Epithelial cell of esophagus (primary cell): ENCODE results near the gene TMEFF2.
A peak's percentile ranks its signal among the peaks of the same experiment; 100 is the strongest.

Source experiments
- DNase-seq: peaks from one replicate; pipeline ENCODE4 v3.0.0; 2010; ENCODE audit warnings: low read depth
- H3K4me3 ChIP-seq: 2 replicates; pipeline ENCODE4 v1.5.1; 2011; ENCODE audit warnings: mild to moderate bottlenecking, low read length, control low read depth
- CTCF ChIP-seq: IDR thresholded peaks from 2 replicates; pipeline ENCODE4 v1.5.1; 2011; ENCODE audit warnings: low read depth, mild to moderate bottlenecking, low read length, control low read depth, inconsistent platforms; ENCODE audit not compliant: insufficient read depth; ENCODE audit errors: missing control alignments

The TMEFF2 gene

GRCh38 chr2:191915750-191916149 is 279.0 kb downstream of the TMEFF2 start:
- H3K4me3 ChIP-seq, result no peak overlapping the region
- DNase-seq, result no peak
- TF ChIP-seq CTCF, result no peak

GRCh38 chr2:191913796-191914195 is 280.9 kb downstream of the TMEFF2 start:
- no peak for DNase-seq
- no peak for TF ChIP-seq CTCF
- no peak overlapping the region for H3K4me3 ChIP-seq

GRCh38 chr2:191912764-191913163 is 282.0 kb downstream of the TMEFF2 start:
- H3K4me3 ChIP-seq, result no peak overlapping the region
- DNase-seq, result no peak
- no peak for TF ChIP-seq CTCF

GRCh38 chr2:191910518-191910917 is 284.2 kb downstream of the TMEFF2 start:
- no peak for TF ChIP-seq CTCF
- DNase-seq, result peak; percentile 63

GRCh38 chr2:191908874-191909273 is 285.9 kb downstream of the TMEFF2 start:
- DNase-seq, result no peak
- no peak overlapping the region for H3K4me3 ChIP-seq
- no peak for TF ChIP-seq CTCF

More at GRCh38 chr2:191910518-191910917, 284.2 kb downstream of the TMEFF2 start:
- no peak overlapping the region for H3K4me3 ChIP-seq

GRCh38 chr2:191907545-191907944 is 287.2 kb downstream of the TMEFF2 start:
- TF ChIP-seq CTCF, result peak; percentile 29
- H3K4me3 ChIP-seq, result no peak overlapping the region
- no peak for DNase-seq

- peak; percentile 34 for DNase-seq
- no peak for TF ChIP-seq CTCF
- no peak overlapping the region for H3K4me3 ChIP-seq
Measured at GRCh38 chr2:191907091-191907490, 287.6 kb downstream of the TMEFF2 start.
